Neural crest cell (in vitro differentiated cells): ENCODE measurements around the gene SOCS2. TPM values are rescaled to one million over a fixed set of nuclear protein-coding genes. Genes with fewer than 3 reads are reported as not detected.

ENCODE experiments used
- total RNA-seq: library from RNA; stranded (reverse); gene quantifications from 2 replicates; pipeline ENCODE4 v1.2.1, GENCODE V29; 2021

SOCS2 gene
- total RNA-seq, 1 donor from 2014 or later: 53.5 TPM

Other genes starting within 250 kb of the SOCS2 start
- gene NUDT4, start 194.8 kb upstream of the SOCS2 start, total RNA-seq: 59.1 and 59.2 TPM in 2 replicates
- 176 and 185 TPM in 2 replicates for gene UBE2N, start 130.7 kb upstream of the SOCS2 start, total RNA-seq
- gene MRPL42, start 105.2 kb upstream of the SOCS2 start, total RNA-seq: 117 and 121 TPM in 2 replicates
- 9.8 and 14.2 TPM in 2 replicates for gene CRADD, start 104.7 kb downstream of the SOCS2 start, total RNA-seq